ENCODE measurements around the gene NBAS. TPM values are rescaled to one million over a fixed set of nuclear protein-coding genes. Genes with fewer than 3 reads are reported as not detected.

NBAS gene
- total RNA-seq, 1 donor from 2014 or later: 29.7 TPM

DNA sequence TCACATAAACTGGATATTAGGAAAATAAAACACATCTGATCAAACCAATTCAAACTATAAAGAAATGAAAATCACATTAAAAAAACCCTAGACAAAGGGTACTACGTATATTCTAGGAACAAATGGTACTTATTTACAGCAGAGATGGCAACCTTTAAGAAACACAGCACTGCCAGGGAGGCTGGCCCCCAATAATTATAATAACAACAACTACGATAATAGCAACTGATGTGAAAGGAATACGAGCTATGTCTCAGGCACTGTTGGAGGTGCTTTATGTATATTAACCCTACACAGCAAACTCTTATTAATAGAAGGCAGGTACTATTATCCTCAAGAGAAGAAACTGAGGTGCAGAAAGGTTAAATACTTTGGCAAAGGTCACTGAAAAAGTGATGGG, 193.9 kb downstream of the NBAS start:
- H3K27ac ChIP-seq: no peak overlapping the region
- intact Hi-C loops (cut with DNase I): no loop called here
- no peaks in the 10 kb centered on the region for H3K27me3 ChIP-seq
- no peak overlapping the region for H3K4me3 ChIP-seq
- TF ChIP-seq POLR2A (IDR thresholded peaks at IDR 0.05) (no peak), POLR2AphosphoS5 (IDR thresholded peaks at IDR 0.05; ENCODE audit: insufficient read depth in 1 of 2, low read depth in 1 of 2) (no peak)
- TF ChIP-seq, protein P1, sequence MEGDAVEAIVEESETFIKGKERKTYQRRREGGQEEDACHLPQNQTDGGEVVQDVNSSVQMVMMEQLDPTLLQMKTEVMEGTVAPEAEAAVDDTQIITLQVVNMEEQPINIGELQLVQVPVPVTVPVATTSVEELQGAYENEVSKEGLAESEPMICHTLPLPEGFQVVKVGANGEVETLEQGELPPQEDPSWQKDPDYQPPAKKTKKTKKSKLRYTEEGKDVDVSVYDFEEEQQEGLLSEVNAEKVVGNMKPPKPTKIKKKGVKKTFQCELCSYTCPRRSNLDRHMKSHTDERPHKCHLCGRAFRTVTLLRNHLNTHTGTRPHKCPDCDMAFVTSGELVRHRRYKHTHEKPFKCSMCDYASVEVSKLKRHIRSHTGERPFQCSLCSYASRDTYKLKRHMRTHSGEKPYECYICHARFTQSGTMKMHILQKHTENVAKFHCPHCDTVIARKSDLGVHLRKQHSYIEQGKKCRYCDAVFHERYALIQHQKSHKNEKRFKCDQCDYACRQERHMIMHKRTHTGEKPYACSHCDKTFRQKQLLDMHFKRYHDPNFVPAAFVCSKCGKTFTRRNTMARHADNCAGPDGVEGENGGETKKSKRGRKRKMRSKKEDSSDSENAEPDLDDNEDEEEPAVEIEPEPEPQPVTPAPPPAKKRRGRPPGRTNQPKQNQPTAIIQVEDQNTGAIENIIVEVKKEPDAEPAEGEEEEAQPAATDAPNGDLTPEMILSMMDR (IDR thresholded peaks at IDR 0.05): no peak
- H3K4me1 ChIP-seq: no peaks in the 10 kb centered on the region
- no peaks in the 10 kb centered on the region for H3K9me3 ChIP-seq
- DNase-seq (ENCODE audit: extremely low spot score in 2 of 2): no peak
- H3K36me3 ChIP-seq: peaks cover 0 to 10% of the 10 kb centered on the region in 2 donors

GRCh38 chr2:15365411-15365810, 195.7 kb downstream of the NBAS start:
- no peaks in the 10 kb centered on the region for H3K27me3 ChIP-seq
- DNase-seq (ENCODE audit: extremely low spot score in 2 of 2): no peak
- no peak overlapping the region for H3K27ac ChIP-seq
- intact Hi-C loops (cut with DNase I): no loop called here
- H3K36me3 ChIP-seq: peaks cover 0 to 10% of the 10 kb centered on the region in 2 donors
- no peaks in the 10 kb centered on the region for H3K9me3 ChIP-seq
- no peaks in the 10 kb centered on the region for H3K4me1 ChIP-seq
- no peak for TF ChIP-seq POLR2AphosphoS5 (IDR thresholded peaks at IDR 0.05; ENCODE audit: insufficient read depth in 1 of 2, low read depth in 1 of 2)
- H3K4me3 ChIP-seq: no peak overlapping the region

- Histone ChIP-seq H3K27ac (no peak overlapping the region), H3K4me3 (no peak overlapping the region), H3K27me3 (no peaks in the 10 kb centered on the region), H3K9me3 (no peaks in the 10 kb centered on the region), H3K4me1 (no peaks in the 10 kb centered on the region), H3K36me3 (peaks cover 0 to 10% of the 10 kb centered on the region in 2 donors)
- TF ChIP-seq, protein P1 (IDR thresholded peaks at IDR 0.05): no peak
- no peak for TF ChIP-seq POLR2A (IDR thresholded peaks at IDR 0.05)
- no peak for TF ChIP-seq POLR2AphosphoS5 (IDR thresholded peaks at IDR 0.05; ENCODE audit: insufficient read depth in 1 of 2, low read depth in 1 of 2)
- no peak for DNase-seq (ENCODE audit: extremely low spot score in 2 of 2)
- intact Hi-C loops (cut with DNase I): no loop called here
These were observed 196.6 kb downstream of the NBAS start for GRCh38 chr2:15364561-15364960.

- intact Hi-C loops (cut with DNase I): no loop called here
- TF ChIP-seq, protein P1 (IDR thresholded peaks at IDR 0.05): no peak
- no peak for TF ChIP-seq POLR2AphosphoS5 (IDR thresholded peaks at IDR 0.05; ENCODE audit: insufficient read depth in 1 of 2, low read depth in 1 of 2)
- TF ChIP-seq POLR2A (IDR thresholded peaks at IDR 0.05): no peak
- H3K4me3 ChIP-seq: no peak overlapping the region
- DNase-seq (ENCODE audit: extremely low spot score in 2 of 2): no peak
- H3K9me3 ChIP-seq: no peaks in the 10 kb centered on the region
- no peak overlapping the region for H3K27ac ChIP-seq
- H3K27me3 ChIP-seq: no peaks in the 10 kb centered on the region
- H3K4me1 ChIP-seq: no peaks in the 10 kb centered on the region
- H3K36me3 ChIP-seq: peaks cover 0 to 10% of the 10 kb centered on the region in 2 donors
These were observed 197.4 kb downstream of the NBAS start for GRCh38 chr2:15363734-15364133.

GRCh38 chr2:15363142-15363541, 198.0 kb downstream of the NBAS start:
- Histone ChIP-seq H3K36me3 (peaks cover 0 to 10% of the 10 kb centered on the region in 2 donors), H3K4me1 (no peaks in the 10 kb centered on the region), H3K4me3 (no peak overlapping the region), H3K27ac (no peak overlapping the region), H3K9me3 (no peaks in the 10 kb centered on the region), H3K27me3 (no peaks in the 10 kb centered on the region)
- intact Hi-C loops (cut with DNase I): no loop called here
- no peak for TF ChIP-seq POLR2AphosphoS5 (IDR thresholded peaks at IDR 0.05; ENCODE audit: insufficient read depth in 1 of 2, low read depth in 1 of 2)
- no peak for TF ChIP-seq POLR2A (IDR thresholded peaks at IDR 0.05)
- TF ChIP-seq, protein P1 (IDR thresholded peaks at IDR 0.05): no peak
- no peak for DNase-seq (ENCODE audit: extremely low spot score in 2 of 2)
